GM13976 (cell line): ENCODE measurements around the gene RNF212.

ENCODE experiments used
- DNase-seq: peaks from one replicate; pipeline ENCODE4 v3.0.0; 2012; ENCODE audit warnings: low spot score
- in situ Hi-C: fragments of 300-500 bp; cut with MboI; formaldehyde crosslinking; loops from one replicate; pipeline ENCODE4 v1.12.0; 2022; ENCODE audit warnings: low sequenced_read_pairs, mixed read lengths, inconsistent platforms; ENCODE audit not compliant: unreplicated experiment
- TF ChIP-seq, protein P1 (sequence below): IDR thresholded peaks from 2 replicates; pipeline ENCODE4 v1.5.1; 2012; ENCODE audit warnings: borderline replicate concordance, mild to moderate bottlenecking; ENCODE audit not compliant: insufficient read depth; ENCODE audit errors: extremely low read depth, missing control alignments, control extremely low read depth

Gene RNF212, protein sequence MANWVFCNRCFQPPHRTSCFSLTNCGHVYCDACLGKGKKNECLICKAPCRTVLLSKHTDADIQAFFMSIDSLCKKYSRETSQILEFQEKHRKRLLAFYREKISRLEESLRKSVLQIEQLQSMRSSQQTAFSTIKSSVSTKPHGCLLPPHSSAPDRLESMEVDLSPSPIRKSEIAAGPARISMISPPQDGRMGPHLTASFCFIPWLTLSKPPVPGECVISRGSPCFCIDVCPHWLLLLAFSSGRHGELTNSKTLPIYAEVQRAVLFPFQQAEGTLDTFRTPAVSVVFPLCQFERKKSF

DNA sequence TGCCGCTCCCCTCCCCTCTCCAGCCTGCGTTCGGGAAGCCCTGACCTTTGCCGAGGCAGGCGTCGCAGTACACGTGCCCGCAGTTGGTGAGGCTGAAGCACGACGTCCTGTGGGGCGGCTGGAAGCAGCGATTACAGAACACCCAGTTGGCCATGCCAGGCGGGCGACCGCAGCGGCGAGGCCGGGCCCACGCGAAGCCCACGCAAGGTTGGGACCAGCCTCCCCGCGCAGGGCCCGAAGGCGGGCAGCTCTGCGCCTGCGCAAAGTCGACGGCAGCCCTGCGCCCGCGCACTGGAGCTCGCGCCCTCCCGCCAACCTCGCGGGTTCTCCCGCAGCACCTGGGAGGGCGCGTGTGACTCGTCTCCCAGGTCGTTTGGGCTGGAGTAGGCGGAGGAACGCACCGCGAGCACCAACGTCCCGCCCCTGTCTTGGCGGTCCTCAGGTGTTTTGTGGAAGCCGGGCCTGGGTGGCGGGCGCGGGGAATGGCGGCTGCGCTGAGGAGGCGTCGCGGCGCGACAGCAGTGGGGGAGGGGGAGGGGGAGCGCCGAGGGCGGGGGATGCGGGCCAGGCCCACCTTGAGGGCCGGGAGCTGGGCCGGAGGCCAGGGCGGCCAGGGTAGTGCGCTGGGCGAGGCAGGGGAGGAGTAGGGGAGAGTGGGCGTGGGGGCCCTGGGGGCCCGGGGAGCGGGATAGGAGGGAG is at the start of gene RNF212:
Gene RNF212 (minus strand): TSS at position 254 of the 699 bp plus-strand sequence. CDS start 100 bp downstream, at position 154.
- TF ChIP-seq, protein P1, sequence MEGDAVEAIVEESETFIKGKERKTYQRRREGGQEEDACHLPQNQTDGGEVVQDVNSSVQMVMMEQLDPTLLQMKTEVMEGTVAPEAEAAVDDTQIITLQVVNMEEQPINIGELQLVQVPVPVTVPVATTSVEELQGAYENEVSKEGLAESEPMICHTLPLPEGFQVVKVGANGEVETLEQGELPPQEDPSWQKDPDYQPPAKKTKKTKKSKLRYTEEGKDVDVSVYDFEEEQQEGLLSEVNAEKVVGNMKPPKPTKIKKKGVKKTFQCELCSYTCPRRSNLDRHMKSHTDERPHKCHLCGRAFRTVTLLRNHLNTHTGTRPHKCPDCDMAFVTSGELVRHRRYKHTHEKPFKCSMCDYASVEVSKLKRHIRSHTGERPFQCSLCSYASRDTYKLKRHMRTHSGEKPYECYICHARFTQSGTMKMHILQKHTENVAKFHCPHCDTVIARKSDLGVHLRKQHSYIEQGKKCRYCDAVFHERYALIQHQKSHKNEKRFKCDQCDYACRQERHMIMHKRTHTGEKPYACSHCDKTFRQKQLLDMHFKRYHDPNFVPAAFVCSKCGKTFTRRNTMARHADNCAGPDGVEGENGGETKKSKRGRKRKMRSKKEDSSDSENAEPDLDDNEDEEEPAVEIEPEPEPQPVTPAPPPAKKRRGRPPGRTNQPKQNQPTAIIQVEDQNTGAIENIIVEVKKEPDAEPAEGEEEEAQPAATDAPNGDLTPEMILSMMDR: no peak
- in situ Hi-C loops: no loop called here
- no peak for DNase-seq

DNA sequence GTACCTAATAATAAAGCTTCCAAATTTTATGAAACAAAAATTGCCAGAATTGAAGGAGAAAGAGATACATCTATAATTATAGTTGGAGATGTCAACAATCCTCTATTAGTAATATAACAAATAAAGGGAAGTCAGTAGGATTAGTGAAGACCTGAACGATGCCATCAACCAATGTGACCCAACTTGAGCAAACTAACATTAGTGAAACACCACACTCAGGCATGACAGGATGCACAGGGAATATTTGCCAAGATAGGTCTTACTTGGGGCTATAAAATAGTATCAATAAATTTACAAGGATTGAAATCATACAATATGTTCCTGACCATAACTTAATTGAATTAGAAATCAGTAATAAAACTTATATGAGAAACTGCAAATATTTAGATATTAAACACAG is 47.0 kb upstream of the RNF212 start:
- in situ Hi-C loops: no loop called here

DNA sequence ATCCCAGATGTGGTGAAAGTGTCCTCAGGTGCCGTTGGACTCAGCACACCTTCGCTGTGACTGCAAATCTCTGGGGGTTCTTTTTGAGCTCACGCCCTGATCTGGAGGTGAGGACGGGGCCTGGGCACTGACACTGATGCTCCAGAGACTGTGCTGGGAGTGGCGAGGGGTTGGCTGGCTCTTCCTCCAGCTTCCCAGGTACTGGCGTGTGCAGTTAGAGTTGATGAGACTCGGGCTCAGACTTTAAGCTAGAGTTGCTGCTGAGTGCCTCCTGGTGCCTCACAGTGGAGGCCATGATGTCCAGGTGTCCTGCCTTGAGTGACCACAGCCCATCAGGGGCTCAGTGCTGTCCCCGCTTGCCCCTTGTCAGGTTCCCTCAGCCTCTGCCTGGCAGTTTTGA is 42.7 kb upstream of the RNF212 start:
- TF ChIP-seq, protein P1: no peak
- in situ Hi-C loops: no loop called here
- DNase-seq: no peak

More for the DNA sequence above, 47.0 kb upstream of the RNF212 start:
- TF ChIP-seq, protein P1: no peak
- no peak for DNase-seq

DNA sequence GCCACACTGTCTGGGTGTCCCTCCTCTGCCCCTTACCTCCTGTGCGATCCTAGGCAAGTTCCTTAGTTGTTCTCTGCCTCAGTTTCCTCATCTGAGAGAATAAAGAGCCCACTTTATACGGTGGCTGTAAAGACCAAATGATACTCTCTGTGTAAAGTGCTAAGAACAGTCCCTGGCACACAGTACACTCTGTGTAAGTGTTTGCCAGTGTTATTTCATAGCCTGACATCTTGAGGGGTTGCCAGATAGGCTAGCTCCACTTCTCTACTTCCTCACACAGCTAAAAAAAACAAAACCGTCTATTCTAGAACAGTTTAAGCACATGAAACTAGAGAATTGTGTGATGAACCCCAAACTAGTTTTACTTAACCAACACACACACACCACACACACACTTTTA is 42.0 kb upstream of the RNF212 start:
- in situ Hi-C loops: no loop called here
- TF ChIP-seq, protein P1: no peak
- no peak for DNase-seq

DNA sequence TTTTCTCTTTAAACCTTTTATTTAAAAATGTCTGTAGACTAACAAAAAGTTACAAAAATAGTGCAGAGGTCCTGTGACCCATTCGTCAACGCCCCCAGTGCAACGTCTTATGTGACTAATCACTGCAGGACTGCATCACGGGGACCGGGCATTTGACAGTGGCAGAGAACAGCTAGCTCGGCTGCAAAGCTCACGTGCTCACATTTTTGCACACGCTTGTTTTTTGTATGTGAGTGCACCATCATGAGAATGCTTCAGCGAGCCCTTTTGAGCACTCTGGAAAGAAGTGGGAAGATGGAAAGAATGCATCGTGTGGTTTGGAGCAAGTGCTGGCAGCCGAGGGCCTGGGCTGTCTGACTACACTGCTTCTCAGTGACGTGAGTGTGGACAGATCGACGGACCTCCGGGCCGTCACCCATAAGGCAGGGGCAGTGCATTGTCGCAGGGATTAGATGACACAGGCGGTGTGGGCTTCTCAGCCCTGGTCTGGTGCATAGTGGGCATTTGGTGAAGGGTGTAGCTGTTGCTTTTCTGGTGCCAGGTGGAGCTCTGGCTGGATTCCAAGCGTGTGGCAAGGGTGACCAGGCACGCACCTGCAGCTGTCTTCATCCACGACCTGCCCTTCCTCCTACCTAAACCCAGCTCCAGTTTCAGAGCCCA is 41.3 kb upstream of the RNF212 start:
- in situ Hi-C loops: no loop called here
- TF ChIP-seq, protein P1: no peak
- no peak for DNase-seq

DNA sequence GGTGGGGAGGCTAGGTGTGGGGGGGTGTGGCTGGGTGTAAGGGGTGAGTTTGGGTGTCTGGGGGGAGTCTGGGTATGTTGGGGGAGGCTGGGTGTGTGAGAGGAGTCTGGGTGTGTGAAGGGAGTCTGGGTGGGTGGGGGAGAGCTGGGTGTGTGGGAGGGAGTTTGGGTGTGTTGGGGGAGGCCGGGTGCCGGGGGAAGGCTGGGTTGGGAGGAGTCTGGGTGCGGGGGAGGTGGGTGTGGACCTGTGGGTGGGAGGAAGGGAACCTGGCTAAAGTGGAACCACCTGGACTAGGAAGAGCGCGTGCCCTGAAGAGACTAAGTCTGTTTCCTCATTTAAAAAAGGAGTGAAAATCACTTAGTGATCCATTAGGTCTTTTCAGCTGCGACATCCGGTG is 40.8 kb upstream of the RNF212 start:
- TF ChIP-seq, protein P1: no peak
- no peak for DNase-seq
- in situ Hi-C loops: no loop called here
